ENCODE results near the gene PLPP1.

- TF ChIP-seq CTCF (IDR thresholded peaks at IDR 0.05) (no peak), EZH2 (IDR thresholded peaks at IDR 0.05; ENCODE audit: borderline replicate concordance, insufficient read depth, low read depth, low read length, poor library complexity, severe bottlenecking) (no peak)
These were observed 30.0 kb upstream of the PLPP1 start for GRCh38 chr5:55564721-55565120.
